Gastrocnemius medialis (tissue), 4 donors: ENCODE results near the gene ADGRL3. TPM values are rescaled to one million over a fixed set of nuclear protein-coding genes. Genes with fewer than 3 reads are reported as not detected.

Experiments used
- ATAC-seq, 2 donors: fragments of 150-250 bp; one replicate each; pipeline ENCODE4 v1.9.1; 2016
- DNase-seq, 2 donors: peaks; one replicate each; pipeline ENCODE4 v3.0.0-alpha.2; 2019
- H3K27ac ChIP-seq, 4 donors: fragments of 200-600 bp; sonication (generic); 1 replicate in 1 of 4; 2 replicates in 3 of 4; pipeline ENCODE4 v1.5.1; 2016 to 2018; ENCODE audit warnings: mild to moderate bottlenecking in 2 of 4, moderate library complexity in 1 of 4
- H3K27me3 ChIP-seq, 3 donors: fragments of 200-600 bp; sonication (generic) in 2 of 3; 1 replicate in 1 of 3; 2 replicates in 2 of 3; pipeline versions ENCODE4 v1.5.1 to v1.6.0; 2016 to 2019; ENCODE audit warnings: mild to moderate bottlenecking in 1 of 3, moderate library complexity in 1 of 3
- H3K36me3 ChIP-seq, 2 donors: fragments of 200-600 bp; sonication (generic) in 1 of 2; one replicate each; pipeline ENCODE4 v1.5.1; 2017 to 2018
- H3K4me1 ChIP-seq, 2 donors: fragments of 200-600 bp; sonication (generic) in 1 of 2; one replicate each; pipeline ENCODE4 v1.5.1; 2016 to 2017; ENCODE audit warnings: mild to moderate bottlenecking in 2 of 2
- H3K4me3 ChIP-seq, 4 donors: fragments of 200-600 bp; sonication (generic) in 3 of 4; 1 replicate in 1 of 4; 2 replicates in 3 of 4; pipeline ENCODE4 v1.5.1; 2016 to 2019; ENCODE audit warnings: mild to moderate bottlenecking in 2 of 4
- H3K9me3 ChIP-seq, 3 donors: fragments of 200-600 bp; sonication (generic) in 2 of 3; 1 replicate in 1 of 3; 2 replicates in 2 of 3; pipeline ENCODE4 v1.5.1; 2016 to 2019
- POLR2A ChIP-seq, 2 donors: fragments of 450-650 bp; IDR thresholded peaks; one replicate each; pipeline ENCODE4 v1.6.1; 2017; ENCODE audit warnings: antibody characterized with exemption in 2 of 2, mild to moderate bottlenecking in 2 of 2, moderate library complexity in 2 of 2
- in situ Hi-C, 4 donors: fragments of 200-750 bp; cut with MboI; loops; one replicate each; pipeline versions ENCODE4 v1.15.0 to v1.8.0; 2017; ENCODE audit warnings: low sequenced_read_pairs in 4 of 4
- intact Hi-C: fragments of 100-400 bp; cut with DNase I; formaldehyde crosslinking; loops from one replicate; pipeline ENCODE4 v1.15.1; 2023; ENCODE audit warnings: low total_unique reads
- total RNA-seq, 4 donors: library from RNA; depleted of rRNA; stranded (reverse); fragments of >200 nt; gene quantifications; one replicate each; pipeline versions ENCODE4 v1.1.0 to v1.2.3, GENCODE V29; 2016
- TF ChIP-seq, protein P1 (sequence below), 5 experiments: fragments of 450-650 bp in 3 of 5; fragments of 200-600 bp in 2 of 5; sonication (generic) in 2 of 5; IDR thresholded peaks in 4 of 5; conservative IDR thresholded peaks in 1 of 5; 1 replicate in 4 of 5; 2 replicates in 1 of 5; pipeline ENCODE4 v1.5.1; 2016 to 2019; ENCODE audit warnings: antibody characterized with exemption in 5 of 5, mild to moderate bottlenecking in 3 of 5, moderate library complexity in 3 of 5

ADGRL3 gene
- total RNA-seq, 4 donors from 2014 or later, result 0.69 to 2.2 (median 1.1) TPM

DNA sequence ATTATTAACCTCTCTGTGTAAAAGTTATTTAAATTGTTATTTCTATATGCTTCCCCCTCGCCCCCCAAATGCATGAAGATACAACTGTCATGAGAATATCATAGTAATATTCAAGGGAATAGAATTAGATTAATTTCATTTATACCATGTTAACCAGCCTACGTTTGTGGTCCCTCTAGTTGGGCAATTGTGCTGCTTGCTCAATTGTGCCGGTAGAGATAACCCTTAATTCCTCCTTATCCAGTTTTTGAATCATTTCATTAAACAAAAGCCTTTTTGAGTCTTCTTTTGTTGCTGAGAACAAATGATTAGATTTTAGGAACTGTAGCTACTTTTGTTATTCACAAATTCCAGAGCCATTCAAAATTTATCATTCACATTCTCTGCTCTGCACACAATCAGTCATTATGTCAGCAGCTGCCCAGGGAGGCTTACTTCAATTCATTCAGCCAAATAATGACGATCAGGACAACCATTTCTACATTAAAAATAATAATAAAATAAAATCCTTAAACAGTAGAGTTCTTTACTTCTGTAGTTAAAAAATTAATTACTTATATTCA is 98.1 kb downstream of the ADGRL3 start:
- H3K36me3 ChIP-seq, result no peaks in the 10 kb centered on the region
- TF ChIP-seq, protein P1, sequence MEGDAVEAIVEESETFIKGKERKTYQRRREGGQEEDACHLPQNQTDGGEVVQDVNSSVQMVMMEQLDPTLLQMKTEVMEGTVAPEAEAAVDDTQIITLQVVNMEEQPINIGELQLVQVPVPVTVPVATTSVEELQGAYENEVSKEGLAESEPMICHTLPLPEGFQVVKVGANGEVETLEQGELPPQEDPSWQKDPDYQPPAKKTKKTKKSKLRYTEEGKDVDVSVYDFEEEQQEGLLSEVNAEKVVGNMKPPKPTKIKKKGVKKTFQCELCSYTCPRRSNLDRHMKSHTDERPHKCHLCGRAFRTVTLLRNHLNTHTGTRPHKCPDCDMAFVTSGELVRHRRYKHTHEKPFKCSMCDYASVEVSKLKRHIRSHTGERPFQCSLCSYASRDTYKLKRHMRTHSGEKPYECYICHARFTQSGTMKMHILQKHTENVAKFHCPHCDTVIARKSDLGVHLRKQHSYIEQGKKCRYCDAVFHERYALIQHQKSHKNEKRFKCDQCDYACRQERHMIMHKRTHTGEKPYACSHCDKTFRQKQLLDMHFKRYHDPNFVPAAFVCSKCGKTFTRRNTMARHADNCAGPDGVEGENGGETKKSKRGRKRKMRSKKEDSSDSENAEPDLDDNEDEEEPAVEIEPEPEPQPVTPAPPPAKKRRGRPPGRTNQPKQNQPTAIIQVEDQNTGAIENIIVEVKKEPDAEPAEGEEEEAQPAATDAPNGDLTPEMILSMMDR (IDR thresholded peaks at IDR 0.05 in 4 of 5, conservative IDR thresholded peaks at IDR 0.05 in 1 of 5), result no peak
- TF ChIP-seq POLR2A (IDR thresholded peaks at IDR 0.05), result no peak
- H3K27me3 ChIP-seq, result no peaks in the 10 kb centered on the region
- ATAC-seq (no peak), DNase-seq (no peak)
- intact Hi-C loops (no loop called here), in situ Hi-C loops (no loop called here)
- H3K4me3 ChIP-seq, result no peak overlapping the region
- no peak overlapping the region for H3K27ac ChIP-seq
- no peaks in the 10 kb centered on the region for H3K4me1 ChIP-seq
- H3K9me3 ChIP-seq, result no peaks in the 10 kb centered on the region

DNA sequence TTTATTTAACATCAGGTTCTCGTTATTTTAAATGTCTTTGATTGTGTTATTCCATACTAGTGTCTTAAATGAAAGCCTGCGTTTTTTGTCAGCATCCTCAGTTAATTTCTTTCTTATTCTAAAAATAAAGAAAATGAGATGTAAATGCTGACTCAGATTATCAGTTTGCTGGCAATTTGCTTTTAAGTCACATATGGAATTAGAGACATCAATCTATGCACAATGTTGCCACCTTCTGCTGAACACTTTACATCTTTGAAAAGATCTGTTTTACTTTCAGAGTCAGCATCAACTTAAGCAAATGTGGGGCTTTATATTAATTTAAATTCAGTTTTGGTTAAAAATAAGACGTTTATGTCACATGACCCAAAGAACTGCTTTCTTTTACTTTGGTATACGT is 99.2 kb downstream of the ADGRL3 start:
- Histone ChIP-seq H3K27me3 (no peaks in the 10 kb centered on the region), H3K4me3 (no peak overlapping the region), H3K9me3 (no peaks in the 10 kb centered on the region), H3K27ac (no peak overlapping the region), H3K4me1 (no peaks in the 10 kb centered on the region), H3K36me3 (no peaks in the 10 kb centered on the region)
- in situ Hi-C loops (no loop called here), intact Hi-C loops (no loop called here)
- DNase-seq (no peak), ATAC-seq (no peak)
- TF ChIP-seq POLR2A (IDR thresholded peaks at IDR 0.05), result no peak
- TF ChIP-seq, protein P1 (IDR thresholded peaks at IDR 0.05 in 4 of 5, conservative IDR thresholded peaks at IDR 0.05 in 1 of 5), result no peak

DNA sequence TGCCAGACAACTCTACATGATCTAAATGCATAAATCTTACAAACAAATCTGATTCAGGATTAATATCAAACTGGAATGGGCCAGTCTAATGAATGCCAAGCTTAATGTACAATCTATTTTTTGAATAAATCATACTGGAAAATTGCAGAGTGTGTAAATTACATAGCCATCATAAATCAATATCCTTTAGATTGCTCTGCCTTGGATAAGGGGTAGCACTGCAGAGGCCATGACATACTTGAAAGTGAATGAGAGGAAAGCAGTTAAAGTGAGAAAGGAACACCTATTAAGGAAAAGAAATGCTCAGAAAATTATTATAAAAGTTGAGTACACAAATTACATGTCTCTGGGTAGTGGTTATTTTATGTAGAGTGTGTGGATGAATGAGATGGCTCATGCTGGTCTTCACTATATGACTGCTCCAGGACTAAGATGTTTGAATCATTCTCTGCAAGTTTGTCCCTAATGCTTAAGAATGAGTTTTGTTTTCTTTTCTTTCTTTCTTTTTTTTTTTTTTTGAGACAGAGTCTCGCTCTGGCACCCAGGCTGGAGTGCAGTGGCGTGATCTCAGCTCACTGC is 100.2 kb downstream of the ADGRL3 start:
- no peaks in the 10 kb centered on the region for H3K27me3 ChIP-seq
- DNase-seq (no peak), ATAC-seq (no peak)
- in situ Hi-C loops, result no loop called here
- H3K36me3 ChIP-seq, result no peaks in the 10 kb centered on the region
- TF ChIP-seq, protein P1 (IDR thresholded peaks at IDR 0.05 in 4 of 5, conservative IDR thresholded peaks at IDR 0.05 in 1 of 5), result no peak
- TF ChIP-seq POLR2A (IDR thresholded peaks at IDR 0.05), result no peak
- no peaks in the 10 kb centered on the region for H3K9me3 ChIP-seq
- intact Hi-C loops, result no loop called here
- H3K4me1 ChIP-seq, result no peaks in the 10 kb centered on the region
- H3K4me3 ChIP-seq, result no peak overlapping the region
- H3K27ac ChIP-seq, result no peak overlapping the region

DNA sequence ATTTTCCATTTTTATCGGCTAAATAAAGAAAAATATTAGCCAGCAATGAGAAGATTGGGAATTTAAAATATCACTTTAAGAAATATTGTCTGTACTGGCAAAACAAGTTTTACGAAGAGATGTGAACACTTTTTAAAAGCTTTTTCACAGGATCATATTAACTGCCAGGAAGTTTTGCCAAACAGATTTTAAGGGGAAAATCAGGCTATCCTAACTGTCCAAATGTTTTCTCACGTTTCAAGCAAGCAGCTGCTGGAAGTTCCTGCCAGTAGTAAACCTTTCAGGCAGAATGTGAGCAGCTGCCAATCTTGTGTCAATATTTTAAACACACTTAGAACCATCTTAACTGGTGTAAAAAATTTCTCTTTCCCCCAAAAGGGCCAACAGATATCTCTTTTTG is 101.1 kb downstream of the ADGRL3 start:
- ATAC-seq, result no peak

More for the DNA sequence above, 101.1 kb downstream of the ADGRL3 start:
- no peak overlapping the region for H3K4me3 ChIP-seq
- no peaks in the 10 kb centered on the region for H3K4me1 ChIP-seq
- TF ChIP-seq, protein P1 (IDR thresholded peaks at IDR 0.05 in 4 of 5, conservative IDR thresholded peaks at IDR 0.05 in 1 of 5), result no peak
- TF ChIP-seq POLR2A (IDR thresholded peaks at IDR 0.05), result no peak
- intact Hi-C loops, result no loop called here
- no peaks in the 10 kb centered on the region for H3K27me3 ChIP-seq
- H3K9me3 ChIP-seq, result no peaks in the 10 kb centered on the region
- DNase-seq, result no peak
- in situ Hi-C loops, result no loop called here
- no peaks in the 10 kb centered on the region for H3K36me3 ChIP-seq
- H3K27ac ChIP-seq, result no peak overlapping the region
